Ishikawa (cell line): Measurements from ENCODE around the gene PHF3.

Source experiments
- CEBPB ChIP-seq: IDR thresholded peaks from 2 replicates; pipeline ENCODE4 v1.6.1; 2012
- EGR1 ChIP-seq: IDR thresholded peaks from 2 replicates; pipeline ENCODE4 v1.6.1; 2012
- EP300 ChIP-seq: IDR thresholded peaks from 2 replicates; pipeline ENCODE4 v1.6.1; 2012; ENCODE audit warnings: borderline replicate concordance
- MAX ChIP-seq: IDR thresholded peaks from 2 replicates; pipeline ENCODE4 v1.6.1; 2012
- RAD21 ChIP-seq: IDR thresholded peaks from 2 replicates; pipeline ENCODE4 v1.6.1; 2012; ENCODE audit warnings: low read depth
- TAF1 ChIP-seq: IDR thresholded peaks from 2 replicates; pipeline ENCODE4 v1.6.1; 2012; ENCODE audit warnings: low read depth, mild to moderate bottlenecking
- TCF12 ChIP-seq: IDR thresholded peaks from 2 replicates; pipeline ENCODE4 v1.6.1; 2012; ENCODE audit warnings: low read depth
- TEAD4 ChIP-seq: IDR thresholded peaks from 2 replicates; pipeline ENCODE4 v1.6.1; 2012
- USF1 ChIP-seq: IDR thresholded peaks from 2 replicates; pipeline ENCODE4 v1.6.1; 2012
- YY1 ChIP-seq: IDR thresholded peaks from 2 replicates; pipeline ENCODE4 v1.6.1; 2012; ENCODE audit warnings: low read depth
- ZBTB7A ChIP-seq: IDR thresholded peaks from 2 replicates; pipeline ENCODE4 v1.6.1; 2012; ENCODE audit warnings: low read depth

GRCh38 chr6:63675138-63675537 lies 39.5 kb downstream of the PHF3 start:
- no peak for TF ChIP-seq RAD21
- no peak for TF ChIP-seq TAF1
- TF ChIP-seq TEAD4, result no peak
- no peak for TF ChIP-seq USF1
- TF ChIP-seq YY1, result no peak
- no peak for TF ChIP-seq EGR1
- TF ChIP-seq EP300, result no peak
- TF ChIP-seq MAX, result no peak
- TF ChIP-seq ZBTB7A, result no peak
- TF ChIP-seq CEBPB, result no peak
- TF ChIP-seq TCF12, result no peak
